Mammary epithelial cell (primary cell): ENCODE results near the gene GAPDH.

Experiments
- EZH2 ChIP-seq: IDR thresholded peaks from 2 replicates; pipeline ENCODE4 v1.6.1; 2012; ENCODE audit warnings: low read length, inconsistent platforms, borderline replicate concordance
- TF ChIP-seq, protein P1 (sequence below), 2 donors: IDR thresholded peaks in 1 of 2; conservative IDR thresholded peaks in 1 of 2; 2 replicates each; pipeline ENCODE4 v1.5.1; 2011 to 2012; ENCODE audit warnings: inconsistent platforms in 2 of 2, low read length in 2 of 2, mild to moderate bottlenecking in 2 of 2, control low read depth in 1 of 2, low read depth in 1 of 2; ENCODE audit not compliant: insufficient read depth in 1 of 2; ENCODE audit errors: extremely low read depth in 1 of 2

GRCh38 chr12:6524648-6525047, 9.7 kb upstream of the GAPDH start:
- TF ChIP-seq, protein P1, sequence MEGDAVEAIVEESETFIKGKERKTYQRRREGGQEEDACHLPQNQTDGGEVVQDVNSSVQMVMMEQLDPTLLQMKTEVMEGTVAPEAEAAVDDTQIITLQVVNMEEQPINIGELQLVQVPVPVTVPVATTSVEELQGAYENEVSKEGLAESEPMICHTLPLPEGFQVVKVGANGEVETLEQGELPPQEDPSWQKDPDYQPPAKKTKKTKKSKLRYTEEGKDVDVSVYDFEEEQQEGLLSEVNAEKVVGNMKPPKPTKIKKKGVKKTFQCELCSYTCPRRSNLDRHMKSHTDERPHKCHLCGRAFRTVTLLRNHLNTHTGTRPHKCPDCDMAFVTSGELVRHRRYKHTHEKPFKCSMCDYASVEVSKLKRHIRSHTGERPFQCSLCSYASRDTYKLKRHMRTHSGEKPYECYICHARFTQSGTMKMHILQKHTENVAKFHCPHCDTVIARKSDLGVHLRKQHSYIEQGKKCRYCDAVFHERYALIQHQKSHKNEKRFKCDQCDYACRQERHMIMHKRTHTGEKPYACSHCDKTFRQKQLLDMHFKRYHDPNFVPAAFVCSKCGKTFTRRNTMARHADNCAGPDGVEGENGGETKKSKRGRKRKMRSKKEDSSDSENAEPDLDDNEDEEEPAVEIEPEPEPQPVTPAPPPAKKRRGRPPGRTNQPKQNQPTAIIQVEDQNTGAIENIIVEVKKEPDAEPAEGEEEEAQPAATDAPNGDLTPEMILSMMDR (conservative IDR thresholded peaks at IDR 0.05 in 1 of 2, IDR thresholded peaks at IDR 0.05 in 1 of 2; ENCODE audit: extremely low read depth in 1 of 2, insufficient read depth in 1 of 2, low read depth in 1 of 2, low read length in 2 of 2): no peak
- TF ChIP-seq EZH2: no peak
